Stimulated activated CD4-positive, alpha-beta T cell treated with anti-CD3 and anti-CD28 coated beads, Interleukin-12 subunit alpha, Interleukin-12 subunit beta, amount 100 ng/mL, for 48 hours (primary cell): ENCODE data around the gene TRAPPC12.
"Not testable (repeated sequence)": the region's sequence is repeated elsewhere in the genome, so short reads cannot be mapped to it uniquely, and the experiment has no call there.

Experiments
- DNase-seq, 3 donors: peaks; one replicate each; pipeline ENCODE4 v3.0.0-alpha.2; 2020; ENCODE audit warnings: low read depth in 2 of 3, low spot score in 1 of 3

Gene TRAPPC12

GRCh38 chr2:3451926-3452671, 72.6 kb downstream of the TRAPPC12 start:
- DNase-seq: no peak

GRCh38 chr2:3453190-3453999, 73.9 kb downstream of the TRAPPC12 start:
- no peak for DNase-seq

- DNase-seq: not testable (repeated sequence)
These were observed 74.5 kb downstream of the TRAPPC12 start for GRCh38 chr2:3454005-3454404.

- DNase-seq: no peak
These were observed 75.3 kb downstream of the TRAPPC12 start for GRCh38 chr2:3454802-3455201.

- no peak for DNase-seq
These were observed 76.6 kb downstream of the TRAPPC12 start for GRCh38 chr2:3456125-3456524.

GRCh38 chr2:3457524-3458395, 78.3 kb downstream of the TRAPPC12 start:
- no peak for DNase-seq

GRCh38 chr2:3458396-3459184, 79.1 kb downstream of the TRAPPC12 start:
- DNase-seq: no peak

GRCh38 chr2:3459185-3460015, 79.9 kb downstream of the TRAPPC12 start:
- DNase-seq: no peak

- DNase-seq: no peak
These were observed 80.7 kb downstream of the TRAPPC12 start for GRCh38 chr2:3460156-3460555.

- DNase-seq: no peak
These were observed 81.6 kb downstream of the TRAPPC12 start for GRCh38 chr2:3460831-3461800.

GRCh38 chr2:3461801-3462492, 82.5 kb downstream of the TRAPPC12 start:
- DNase-seq: peak in 1 of 3 donors; percentile 30

- DNase-seq: no peak
These were observed 83.1 kb downstream of the TRAPPC12 start for GRCh38 chr2:3462493-3463104.

GRCh38 chr2:3463186-3463835, 83.8 kb downstream of the TRAPPC12 start:
- no peak for DNase-seq

GRCh38 chr2:3463944-3464343, 84.5 kb downstream of the TRAPPC12 start:
- DNase-seq: no peak

GRCh38 chr2:3464401-3465005, 85.0 kb downstream of the TRAPPC12 start:
- DNase-seq: no peak

GRCh38 chr2:3465328-3465727, 85.8 kb downstream of the TRAPPC12 start:
- DNase-seq: no peak
